Choroid plexus epithelial cell (primary cell): Measurements from ENCODE around the gene RRAGC.
"Not testable (repeated sequence)": the region's sequence is repeated elsewhere in the genome, so short reads cannot be mapped to it uniquely, and the experiment has no call there.

ENCODE experiments used
- DNase-seq: peaks from one replicate; pipeline ENCODE4 v3.0.0-alpha.2; 2010; ENCODE audit warnings: low read depth
- H3K4me3 ChIP-seq: 2 replicates; pipeline ENCODE4 v1.5.1; 2011; ENCODE audit warnings: low read depth, mild to moderate bottlenecking, control low read depth, low read length, moderate library complexity
- TF ChIP-seq, protein P1 (sequence below): conservative IDR thresholded peaks from 2 replicates; pipeline ENCODE4 v1.5.1; 2011; ENCODE audit warnings: low read depth, mild to moderate bottlenecking, control low read depth, inconsistent platforms, low read length, moderate library complexity

The RRAGC gene

DNA sequence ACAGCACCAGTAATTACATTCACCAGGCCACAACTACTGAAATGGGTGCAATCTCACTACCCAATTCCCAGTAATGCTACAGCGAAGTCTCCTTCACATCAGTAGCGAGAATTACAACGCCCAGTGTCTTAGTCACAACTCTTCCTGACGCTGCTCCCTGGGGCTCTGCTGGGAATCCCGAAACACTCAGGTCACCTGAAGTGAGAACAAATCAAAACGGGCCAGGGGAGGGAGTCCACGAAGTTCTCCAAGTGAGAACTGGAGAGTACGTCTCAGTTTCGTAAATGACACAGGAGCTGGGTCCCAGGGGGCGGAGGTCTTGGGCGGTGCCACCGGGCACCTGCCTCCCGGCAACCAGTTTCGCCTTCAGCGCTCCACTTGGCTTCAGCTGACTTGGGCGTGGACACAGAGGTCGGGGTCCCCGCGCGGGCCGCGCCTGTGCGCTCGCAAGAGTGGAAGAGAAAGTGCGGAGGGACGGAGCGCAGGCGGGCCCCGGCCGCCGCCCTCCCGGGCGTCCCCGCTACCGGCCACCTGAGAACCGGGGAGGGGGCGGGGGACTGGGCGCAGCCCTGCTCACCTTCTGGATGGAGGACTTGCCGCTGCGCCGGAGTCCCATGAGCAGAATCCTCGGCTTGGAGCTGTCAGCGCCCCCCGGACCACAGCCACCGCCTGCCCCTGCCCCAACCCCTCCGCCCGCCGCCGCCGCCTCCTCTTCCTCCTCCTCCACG, 575 bp downstream of the RRAGC start:
- DNase-seq: peak; percentile 70
- TF ChIP-seq, protein P1, sequence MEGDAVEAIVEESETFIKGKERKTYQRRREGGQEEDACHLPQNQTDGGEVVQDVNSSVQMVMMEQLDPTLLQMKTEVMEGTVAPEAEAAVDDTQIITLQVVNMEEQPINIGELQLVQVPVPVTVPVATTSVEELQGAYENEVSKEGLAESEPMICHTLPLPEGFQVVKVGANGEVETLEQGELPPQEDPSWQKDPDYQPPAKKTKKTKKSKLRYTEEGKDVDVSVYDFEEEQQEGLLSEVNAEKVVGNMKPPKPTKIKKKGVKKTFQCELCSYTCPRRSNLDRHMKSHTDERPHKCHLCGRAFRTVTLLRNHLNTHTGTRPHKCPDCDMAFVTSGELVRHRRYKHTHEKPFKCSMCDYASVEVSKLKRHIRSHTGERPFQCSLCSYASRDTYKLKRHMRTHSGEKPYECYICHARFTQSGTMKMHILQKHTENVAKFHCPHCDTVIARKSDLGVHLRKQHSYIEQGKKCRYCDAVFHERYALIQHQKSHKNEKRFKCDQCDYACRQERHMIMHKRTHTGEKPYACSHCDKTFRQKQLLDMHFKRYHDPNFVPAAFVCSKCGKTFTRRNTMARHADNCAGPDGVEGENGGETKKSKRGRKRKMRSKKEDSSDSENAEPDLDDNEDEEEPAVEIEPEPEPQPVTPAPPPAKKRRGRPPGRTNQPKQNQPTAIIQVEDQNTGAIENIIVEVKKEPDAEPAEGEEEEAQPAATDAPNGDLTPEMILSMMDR: no peak
- H3K4me3 ChIP-seq: peak overlapping the region; percentile 91

DNA sequence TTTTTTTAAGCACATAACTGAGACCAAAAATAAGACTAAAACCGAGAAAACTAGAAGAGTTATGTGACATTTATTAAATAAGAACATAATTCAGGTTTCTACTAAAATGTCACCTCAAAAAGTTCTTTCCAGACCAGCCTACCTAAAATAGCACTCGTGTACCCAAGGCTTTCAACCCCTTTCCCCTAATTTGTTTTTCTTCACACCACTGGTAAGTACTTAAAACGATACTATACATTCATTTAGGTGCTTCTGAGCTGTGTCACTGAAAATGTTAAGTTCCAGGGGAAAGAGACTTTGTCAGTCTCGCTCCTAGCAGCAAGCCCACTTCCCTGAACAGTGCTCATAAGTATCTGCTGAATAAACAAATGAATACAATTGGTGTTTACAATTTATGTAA, 6.8 kb downstream of the RRAGC start:
- no peak overlapping the region for H3K4me3 ChIP-seq
- no peak for DNase-seq
- TF ChIP-seq, protein P1: no peak

- H3K4me3 ChIP-seq: no peak overlapping the region
- TF ChIP-seq, protein P1: no peak
- no peak for DNase-seq
Observed at GRCh38 chr1:38848071-38848470, 11.5 kb downstream of the RRAGC start.

DNA sequence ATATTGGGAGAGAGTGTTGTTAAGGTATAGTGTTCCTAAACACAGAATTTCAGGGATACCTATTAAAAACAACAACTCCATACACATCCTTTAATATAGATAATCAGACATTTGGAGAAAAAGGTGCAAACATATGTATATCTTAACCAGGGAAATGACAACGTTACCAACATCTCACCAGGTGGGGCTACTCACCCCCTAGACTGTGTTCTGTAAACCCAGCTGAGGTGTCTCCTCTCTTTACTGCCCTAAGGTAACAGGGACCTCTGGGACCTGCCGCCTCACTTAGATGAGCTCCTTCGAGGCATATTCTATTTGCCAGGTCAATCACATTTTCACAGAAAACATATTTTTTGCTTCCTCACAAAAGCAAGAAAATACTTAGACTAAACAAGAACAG, 13.4 kb downstream of the RRAGC start:
- TF ChIP-seq, protein P1: no peak
- DNase-seq: no peak
- H3K4me3 ChIP-seq: no peak overlapping the region

DNA sequence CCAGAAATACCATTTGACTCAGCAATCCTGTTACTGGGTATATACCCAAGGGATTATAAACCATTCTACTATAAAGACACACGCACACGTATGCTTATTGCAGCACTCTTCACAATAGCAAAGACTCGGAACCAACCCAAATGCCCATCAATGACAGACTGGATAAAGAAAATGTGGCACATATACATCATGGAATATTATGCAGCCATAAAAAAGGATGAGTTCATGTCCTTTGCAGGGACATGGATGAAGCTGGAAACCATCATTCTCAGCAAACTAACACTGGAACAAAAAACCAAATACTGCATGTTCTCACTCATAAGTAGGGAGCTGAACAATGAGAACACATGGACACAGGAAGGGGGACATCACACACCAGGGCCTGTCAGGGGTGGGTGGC, 14.5 kb downstream of the RRAGC start:
- DNase-seq, H3K4me3 ChIP-seq: not testable (repeated sequence)

DNA sequence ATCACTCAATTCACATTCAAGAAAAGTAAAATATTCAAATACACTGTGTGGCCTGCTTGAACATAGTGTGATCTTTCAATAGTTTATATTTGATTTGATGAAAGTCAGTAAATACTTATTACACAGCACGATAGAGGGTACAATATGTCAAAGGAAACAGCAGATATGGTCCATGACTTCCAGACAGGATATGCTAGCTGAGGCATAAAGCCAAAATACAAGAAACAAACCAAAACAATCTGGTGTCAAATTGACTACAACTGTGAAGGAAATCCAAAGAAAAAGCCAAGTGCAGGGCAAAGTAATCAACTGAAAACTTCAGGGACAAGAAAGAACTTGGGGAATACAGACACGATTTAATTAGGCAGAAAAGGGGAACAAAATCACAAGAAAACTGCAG, 19.3 kb downstream of the RRAGC start:
- no peak overlapping the region for H3K4me3 ChIP-seq
- TF ChIP-seq, protein P1: no peak
- no peak for DNase-seq

DNA sequence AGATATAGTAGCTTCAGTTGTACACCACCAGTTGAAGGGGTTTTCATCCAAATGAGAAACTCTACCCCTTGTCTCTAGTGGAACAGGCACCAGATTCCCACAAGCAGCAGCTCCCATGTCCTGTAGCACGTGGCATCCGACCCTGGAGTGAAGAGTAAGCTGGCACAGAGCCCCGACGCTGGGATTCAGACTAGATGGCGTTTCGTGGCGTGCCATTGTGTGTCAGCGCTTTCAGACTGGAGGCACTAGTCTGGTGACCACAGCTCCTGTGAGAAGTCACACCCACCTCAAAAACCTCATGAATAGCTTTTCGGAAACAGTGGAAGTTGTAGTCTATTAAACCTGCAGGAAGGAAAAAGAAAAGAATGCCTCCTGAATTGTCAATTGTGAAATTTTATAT, 20.2 kb downstream of the RRAGC start:
- H3K4me3 ChIP-seq: no peak overlapping the region
- DNase-seq: no peak
- TF ChIP-seq, protein P1: no peak

GRCh38 chr1:38836316-38836715, 23.3 kb downstream of the RRAGC start:
- DNase-seq, H3K4me3 ChIP-seq: not testable (repeated sequence)
